HEK293T (cell line): ENCODE results near the gene FAM177A1.

Source experiments
- ARNT ChIP-seq: fragments of 450-650 bp; IDR thresholded peaks from 2 replicates; pipeline ENCODE4 v1.6.1; 2017; ENCODE audit warnings: mild to moderate bottlenecking
- BHLHE40 ChIP-seq: fragments of 450-650 bp; IDR thresholded peaks from 2 replicates; pipeline ENCODE4 v1.6.1; 2016; ENCODE audit warnings: mild to moderate bottlenecking, moderate library complexity, borderline replicate concordance
- CTBP1 ChIP-seq: fragments of 450-650 bp; IDR thresholded peaks from 2 replicates; pipeline ENCODE4 v1.6.1; 2016; ENCODE audit warnings: borderline replicate concordance
- ELF4 ChIP-seq: fragments of 450-650 bp; IDR thresholded peaks from 2 replicates; pipeline ENCODE4 v1.6.1; 2017; ENCODE audit warnings: antibody characterized with exemption
- FOXA1 ChIP-seq: fragments of 450-650 bp; IDR thresholded peaks from 2 replicates; pipeline ENCODE4 v1.6.1; 2016; ENCODE audit warnings: mild to moderate bottlenecking
- FOXK2 ChIP-seq: fragments of 450-650 bp; IDR thresholded peaks from 2 replicates; pipeline ENCODE4 v1.6.1; 2016; ENCODE audit warnings: mild to moderate bottlenecking
- FOXM1 ChIP-seq: fragments of 450-650 bp; IDR thresholded peaks from 2 replicates; pipeline ENCODE4 v1.6.1; 2017; ENCODE audit warnings: mild to moderate bottlenecking, borderline replicate concordance
- HDGF ChIP-seq: fragments of 450-650 bp; IDR thresholded peaks from 2 replicates; pipeline ENCODE4 v1.6.1; 2017; ENCODE audit warnings: antibody characterized with exemption, borderline replicate concordance
- SP1 ChIP-seq: fragments of 450-650 bp; IDR thresholded peaks from 2 replicates; pipeline ENCODE4 v1.6.1; 2017
- SUZ12 ChIP-seq: fragments of 450-650 bp; IDR thresholded peaks from 2 replicates; pipeline ENCODE4 v1.6.1; 2016; ENCODE audit warnings: mild to moderate bottlenecking
- TARDBP ChIP-seq: fragments of 450-650 bp; IDR thresholded peaks from 2 replicates; pipeline ENCODE4 v1.6.1; 2016

- TF ChIP-seq FOXK2: no peak
- TF ChIP-seq ELF4: no peak
- TF ChIP-seq FOXM1: no peak
- no peak for TF ChIP-seq HDGF
- TF ChIP-seq SUZ12: no peak
- no peak for TF ChIP-seq CTBP1
- no peak for TF ChIP-seq FOXA1
- TF ChIP-seq TARDBP: no peak
- TF ChIP-seq ARNT: no peak
- no peak for TF ChIP-seq SP1
- no peak for TF ChIP-seq BHLHE40
Measured at GRCh38 chr14:35078082-35078481, 32.0 kb downstream of the FAM177A1 start.
